Fibroblast of lung (primary cell): Measurements from ENCODE around the gene TMEM178A. TPM values are rescaled to one million over a fixed set of nuclear protein-coding genes. Genes with fewer than 3 reads are reported as not detected.

ENCODE experiments used
- DNase-seq, 2 donors: peaks; one replicate each; pipeline versions ENCODE4 v3.0.0 to v3.0.0-alpha.2; 2010; ENCODE audit warnings: low read depth in 2 of 2
- H2AFZ ChIP-seq: 2 replicates; pipeline ENCODE4 v1.5.1; 2012; ENCODE audit warnings: low read length, control low read depth, inconsistent platforms
- H3K27ac ChIP-seq: 2 replicates; pipeline ENCODE4 v1.5.1; 2011; ENCODE audit warnings: low read length, control low read depth; ENCODE audit not compliant: insufficient read depth
- H3K27me3 ChIP-seq: 2 replicates; pipeline ENCODE4 v1.5.1; 2011; ENCODE audit warnings: mild to moderate bottlenecking, low read length; ENCODE audit not compliant: control insufficient read depth, insufficient read depth
- H3K36me3 ChIP-seq: 2 replicates; pipeline ENCODE4 v1.5.1; 2011; ENCODE audit warnings: low read length; ENCODE audit not compliant: control insufficient read depth, insufficient read depth
- H3K4me1 ChIP-seq: 2 replicates; pipeline ENCODE4 v1.5.1; 2011; ENCODE audit warnings: low read length; ENCODE audit not compliant: control insufficient read depth, insufficient read depth; ENCODE audit errors: extremely low read depth
- H3K4me2 ChIP-seq: 2 replicates; pipeline ENCODE4 v1.5.1; 2011; ENCODE audit warnings: low read length, control low read depth; ENCODE audit not compliant: insufficient read depth; ENCODE audit errors: extremely low read depth
- H3K4me3 ChIP-seq, 4 experiments: fragments of 200-600 bp in 1 of 4; sonication (generic) in 1 of 4; replicated peaks in 1 of 4; 2 replicates each; pipeline ENCODE4 v1.5.1; 2011 to 2016; ENCODE audit warnings: low read length in 4 of 4, low read depth in 3 of 4, mild to moderate bottlenecking in 3 of 4, control low read depth in 2 of 4, inconsistent platforms in 1 of 4, mixed read lengths in 1 of 4; ENCODE audit not compliant: insufficient read depth in 1 of 4; ENCODE audit errors: control extremely low read depth in 1 of 4
- H3K79me2 ChIP-seq: 2 replicates; pipeline ENCODE4 v1.5.1; 2012; ENCODE audit warnings: mild to moderate bottlenecking, low read length, inconsistent platforms; ENCODE audit not compliant: control insufficient read depth, insufficient read depth
- H3K9ac ChIP-seq: 2 replicates; pipeline ENCODE4 v1.5.1; 2011; ENCODE audit warnings: mild to moderate bottlenecking, low read length, control low read depth; ENCODE audit not compliant: insufficient read depth
- H3K9me3 ChIP-seq: 2 replicates; pipeline ENCODE4 v1.5.1; 2012; ENCODE audit warnings: low read depth, low read length; ENCODE audit not compliant: control insufficient read depth, insufficient read depth
- H4K20me1 ChIP-seq: 2 replicates; pipeline ENCODE4 v1.5.1; 2011; ENCODE audit warnings: low read length; ENCODE audit not compliant: control insufficient read depth, insufficient read depth; ENCODE audit errors: extremely low read depth
- CTCF ChIP-seq, 2 donors: IDR thresholded peaks in 1 of 2; conservative IDR thresholded peaks in 1 of 2; 1 replicate in 1 of 2; 2 replicates in 1 of 2; pipeline ENCODE4 v1.5.1; 2011 to 2012; ENCODE audit warnings: low read length in 2 of 2, control low read depth in 1 of 2, inconsistent platforms in 1 of 2, low read depth in 1 of 2, mild to moderate bottlenecking in 1 of 2
- EZH2 ChIP-seq: IDR thresholded peaks from 2 replicates; pipeline ENCODE4 v1.5.1; 2012; ENCODE audit warnings: low read length, control low read depth, mild to moderate bottlenecking; ENCODE audit errors: missing control alignments
- polyA plus RNA-seq, 2 donors: library from polyadenylated mRNA; depleted of rRNA in 1 of 2; stranded (reverse) in 1 of 2; unstranded in 1 of 2; fragments of >200 nt; gene quantifications; 2 replicates each; pipeline ENCODE4 v1.2.1, GENCODE V29; 2011 to 2012; ENCODE audit warnings: missing spikeins in 1 of 2
- total RNA-seq: library from RNA; depleted of rRNA; stranded (reverse); fragments of >200 nt; gene quantifications from 2 replicates; pipeline ENCODE4 v1.2.1, GENCODE V29; 2014

Gene TMEM178A
- total and polyA plus RNA-seq, 2 donors (not counting 1 experiment from before 2014, with no cell fraction given) = 1.5 to 6.9 TPM

GRCh38 chr2:39640107-39640506 lies 25.6 kb upstream of the TMEM178A start:
- H3K4me1 ChIP-seq = peaks cover 7% of the 10 kb centered on the region
- no peak overlapping the region for H3K9ac ChIP-seq
- DNase-seq = no peak
- no peaks in the 10 kb centered on the region for H3K79me2 ChIP-seq
- no peak overlapping the region for H3K4me2 ChIP-seq
- no peaks in the 10 kb centered on the region for H3K9me3 ChIP-seq
- H4K20me1 ChIP-seq = no peaks in the 10 kb centered on the region
- no peak overlapping the region for H3K27ac ChIP-seq
- no peaks in the 10 kb centered on the region for H3K27me3 ChIP-seq
- no peak overlapping the region for H2AFZ ChIP-seq
- no peaks in the 10 kb centered on the region for H3K36me3 ChIP-seq
- H3K4me3 ChIP-seq = no peak overlapping the region
- no peak for TF ChIP-seq EZH2
- no peak for TF ChIP-seq CTCF (conservative IDR thresholded peaks at IDR 0.05 in 1 of 2, IDR thresholded peaks at IDR 0.05 in 1 of 2; ENCODE audit: low read depth in 1 of 2, low read length in 2 of 2)

- H3K27me3 ChIP-seq = no peaks in the 10 kb centered on the region
- no peak overlapping the region for H3K9ac ChIP-seq
- H3K27ac ChIP-seq = no peak overlapping the region
- no peaks in the 10 kb centered on the region for H3K9me3 ChIP-seq
- H3K36me3 ChIP-seq = no peaks in the 10 kb centered on the region
- DNase-seq = no peak
- no peak overlapping the region for H3K4me3 ChIP-seq
- no peaks in the 10 kb centered on the region for H4K20me1 ChIP-seq
- TF ChIP-seq CTCF (conservative IDR thresholded peaks at IDR 0.05 in 1 of 2, IDR thresholded peaks at IDR 0.05 in 1 of 2; ENCODE audit: low read depth in 1 of 2, low read length in 2 of 2) (no peak), EZH2 (no peak)
- no peaks in the 10 kb centered on the region for H3K79me2 ChIP-seq
- H2AFZ ChIP-seq = no peak overlapping the region
- H3K4me1 ChIP-seq = peaks cover 7% of the 10 kb centered on the region
- H3K4me2 ChIP-seq = no peak overlapping the region
These were observed 25.0 kb upstream of the TMEM178A start for GRCh38 chr2:39640681-39641080.

GRCh38 chr2:39641635-39642034 lies 24.1 kb upstream of the TMEM178A start:
- Histone ChIP-seq H3K27me3 (no peaks in the 10 kb centered on the region), H2AFZ (no peak overlapping the region), H4K20me1 (no peaks in the 10 kb centered on the region), H3K4me1 (peaks cover 7% of the 10 kb centered on the region), H3K9ac (no peak overlapping the region), H3K36me3 (no peaks in the 10 kb centered on the region), H3K4me3 (no peak overlapping the region), H3K4me2 (peak overlapping the region; percentile 75), H3K9me3 (no peaks in the 10 kb centered on the region), H3K27ac (peak overlapping the region; percentile 16), H3K79me2 (no peaks in the 10 kb centered on the region)
- DNase-seq = no peak
- TF ChIP-seq CTCF (conservative IDR thresholded peaks at IDR 0.05 in 1 of 2, IDR thresholded peaks at IDR 0.05 in 1 of 2; ENCODE audit: low read depth in 1 of 2, low read length in 2 of 2) (no peak), EZH2 (no peak)
